Measurements from ENCODE around the gene CLDN8. TPM values are rescaled to one million over a fixed set of nuclear protein-coding genes. Genes with fewer than 3 reads are reported as not detected.
A peak's percentile ranks its signal among the peaks of the same experiment; 100 is the strongest.

Gene CLDN8
- total and polyA plus RNA-seq, 2 of the 13 experiments (the other 11 are each of a cell fraction or from before 2014, with no cell fraction given), result not detected

GRCh38 chr21:30227633-30228404 lies 11.9 kb upstream of the CLDN8 start:
- no peak overlapping the region for H2AFZ ChIP-seq (ENCODE audit: low read length)
- H3K36me3 ChIP-seq (replicated peaks in 1 of 2; ENCODE audit: control insufficient read depth in 1 of 2, insufficient read depth in 2 of 2, low read length in 2 of 2), result no peaks in the 10 kb centered on the region
- H3K27me3 ChIP-seq (ENCODE audit: control insufficient read depth in 1 of 2, insufficient read depth in 2 of 2, low read length in 2 of 2), result no peaks in the 10 kb centered on the region
- no peaks in the 10 kb centered on the region for H4K20me1 ChIP-seq (ENCODE audit: insufficient read depth, low read length)
- ATAC-seq, result no peak
- no peak for TF ChIP-seq ZNF713 (CRISPR knock-in tag; IDR thresholded peaks at IDR 0.05)
- no peak for TF ChIP-seq ZBTB8A (CRISPR knock-in tag; IDR thresholded peaks at IDR 0.05; ENCODE audit: borderline replicate concordance, low read depth)
- peak; percentile 64; the same call in 1 of the 2 replicates for TF ChIP-seq CEBPB (IDR thresholded peaks at IDR 0.05; ENCODE audit: borderline replicate concordance, low read depth, low read length)
- no peaks in the 10 kb centered on the region for H3K79me2 ChIP-seq (ENCODE audit: insufficient read depth, low read length)
- H3K9ac ChIP-seq (ENCODE audit: insufficient read depth, low read depth, low read length), result no peak overlapping the region
- ChIA-PET CTCF (ENCODE audit: low intra/inter-chr PET ratio, low total read pairs) (no interaction called here), POLR2A (no interaction called here)
- no peak for FAIRE-seq
- H3K4me3 ChIP-seq (replicated peaks in 1 of 3; ENCODE audit: insufficient read depth in 1 of 3, low read depth in 2 of 3, low read length in 3 of 3), result no peak overlapping the region
- BruUV-seq (replicated peaks), result no TSS peak
- DNase-seq (ENCODE audit: low spot score), result no peak
- H3K27ac ChIP-seq (ENCODE audit: extremely low read length, insufficient read depth, low read length), result no peak overlapping the region
- in situ Hi-C loops (cut with HindIII; ENCODE audit: extremely low pct_ligation_motif_present, low pct_unique_long_range_greater_than_20kb) (no loop called here), intact Hi-C loops (cut with micrococcal nuclease; ENCODE audit: unreplicated experiment) (no loop called here)
- 7% methylated on average over 3 of the region's 3 CpGs for WGBS (ENCODE audit: low lambda C conversion rate)
- peaks cover 78% of the 10 kb centered on the region for H3K9me3 ChIP-seq (ENCODE audit: low read length)
- no peaks in the 10 kb centered on the region for H3K4me1 ChIP-seq (ENCODE audit: insufficient read depth, low read length)
- H3K4me2 ChIP-seq (ENCODE audit: low read depth, low read length), result no peak overlapping the region

GRCh38 chr21:30227128-30227527 lies 11.2 kb upstream of the CLDN8 start:
- H3K9me3 ChIP-seq (ENCODE audit: low read length), result peaks cover 78% of the 10 kb centered on the region
- FAIRE-seq (no peak), DNase-seq (ENCODE audit: low spot score) (no peak), ATAC-seq (no peak)
- ChIA-PET CTCF (ENCODE audit: low intra/inter-chr PET ratio, low total read pairs) (no interaction called here), POLR2A (no interaction called here)
- H3K27me3 ChIP-seq (ENCODE audit: control insufficient read depth in 1 of 2, insufficient read depth in 2 of 2, low read length in 2 of 2), result no peaks in the 10 kb centered on the region
- no peaks in the 10 kb centered on the region for H3K36me3 ChIP-seq (replicated peaks in 1 of 2; ENCODE audit: control insufficient read depth in 1 of 2, insufficient read depth in 2 of 2, low read length in 2 of 2)
- BruUV-seq (replicated peaks), result no TSS peak
- no peaks in the 10 kb centered on the region for H3K79me2 ChIP-seq (ENCODE audit: insufficient read depth, low read length)
- no peak overlapping the region for H3K27ac ChIP-seq (ENCODE audit: extremely low read length, insufficient read depth, low read length)
- no peak overlapping the region for H3K9ac ChIP-seq (ENCODE audit: insufficient read depth, low read depth, low read length)
- H3K4me1 ChIP-seq (ENCODE audit: insufficient read depth, low read length), result no peaks in the 10 kb centered on the region
- no peak overlapping the region for H2AFZ ChIP-seq (ENCODE audit: low read length)
- intact Hi-C loops (cut with micrococcal nuclease; ENCODE audit: unreplicated experiment) (no loop called here), in situ Hi-C loops (cut with HindIII; ENCODE audit: extremely low pct_ligation_motif_present, low pct_unique_long_range_greater_than_20kb) (no loop called here)
- no peak overlapping the region for H3K4me2 ChIP-seq (ENCODE audit: low read depth, low read length)
- 43% methylated on average over 1 of the region's 1 CpG for WGBS (ENCODE audit: low lambda C conversion rate)
- TF ChIP-seq ZNF230 (CRISPR knock-in tag; IDR thresholded peaks at IDR 0.05) (no peak), ZBTB38 (CRISPR knock-in tag; IDR thresholded peaks at IDR 0.05) (no peak), ZNF121 (CRISPR knock-in tag; IDR thresholded peaks at IDR 0.05) (no peak), ZBTB8A (CRISPR knock-in tag; IDR thresholded peaks at IDR 0.05; ENCODE audit: borderline replicate concordance, low read depth) (no peak), FOXA3 (CRISPR knock-in tag; IDR thresholded peaks at IDR 0.05) (no peak), ZNF256 (CRISPR knock-in tag; conservative IDR thresholded peaks at IDR 0.05) (no peak), ZNF605 (CRISPR knock-in tag; IDR thresholded peaks at IDR 0.05) (no peak), POLR2AphosphoS2 (IDR thresholded peaks at IDR 0.05; ENCODE audit: low read depth, low read length) (no peak), DR1 (CRISPR knock-in tag; IDR thresholded peaks at IDR 0.05) (no peak), ZNF317 (CRISPR knock-in tag; IDR thresholded peaks at IDR 0.05) (no peak), RFX3 (CRISPR knock-in tag; IDR thresholded peaks at IDR 0.05) (no peak), BCL6 (CRISPR knock-in tag; IDR thresholded peaks at IDR 0.05) (no peak), ZNF672 (CRISPR knock-in tag; IDR thresholded peaks at IDR 0.05) (no peak), SYNCRIP (IDR thresholded peaks at IDR 0.05; ENCODE audit: insufficient read depth, low read depth, low read length) (no peak), GABPA (IDR thresholded peaks at IDR 0.05; ENCODE audit: low read depth, low read length) (no peak), GABPA (CRISPR knock-in tag; IDR thresholded peaks at IDR 0.05; ENCODE audit: low read depth) (no peak), ZNF724P (CRISPR knock-in tag; IDR thresholded peaks at IDR 0.05; ENCODE audit: borderline replicate concordance) (no peak)
- no peaks in the 10 kb centered on the region for H4K20me1 ChIP-seq (ENCODE audit: insufficient read depth, low read length)
- H3K4me3 ChIP-seq (replicated peaks in 1 of 3; ENCODE audit: insufficient read depth in 1 of 3, low read depth in 2 of 3, low read length in 3 of 3), result no peak overlapping the region

All from HepG2 (cell line).